Cardiac muscle cell (in vitro differentiated cells and primary cell): ENCODE measurements around the gene LILRB2. TPM values are rescaled to one million over a fixed set of nuclear protein-coding genes. Genes with fewer than 3 reads are reported as not detected.
"Not testable (repeated sequence)": the region's sequence is repeated elsewhere in the genome, so short reads cannot be mapped to it uniquely, and the experiment has no call there.

ENCODE experiments used
- DNase-seq, 2 donors: peaks; one replicate each; pipeline versions ENCODE4 v3.0.0 to v3.0.0-alpha.2; 2010 to 2017; ENCODE audit warnings: low read depth in 1 of 2, low spot score in 1 of 2
- H3K27ac ChIP-seq: fragments of 200-600 bp; sonication (generic); 2 replicates; pipeline ENCODE4 v1.5.1; 2016
- H3K27me3 ChIP-seq: fragments of 200-600 bp; sonication (generic); 2 replicates; pipeline ENCODE4 v1.6.0; 2016; ENCODE audit warnings: control low read depth
- H3K36me3 ChIP-seq: fragments of 200-600 bp; sonication (generic); 2 replicates; pipeline ENCODE4 v1.5.1; 2016; ENCODE audit warnings: control low read depth
- H3K4me1 ChIP-seq: fragments of 200-600 bp; sonication (generic); 2 replicates; pipeline ENCODE4 v1.8.1; 2017; ENCODE audit warnings: low read depth, mild to moderate bottlenecking, mixed run types
- H3K4me3 ChIP-seq: fragments of 200-600 bp; sonication (generic); 2 replicates; pipeline ENCODE4 v1.5.1; 2016; ENCODE audit warnings: mild to moderate bottlenecking
- H3K9me3 ChIP-seq: fragments of 200-600 bp; sonication (generic); 2 replicates; pipeline ENCODE4 v1.5.1; 2017; ENCODE audit warnings: low read depth, mild to moderate bottlenecking, control low read depth
- CTCF ChIP-seq: IDR thresholded peaks from 2 replicates; pipeline ENCODE4 v1.5.1; 2012; ENCODE audit warnings: low read depth, mild to moderate bottlenecking, low read length
- polyA plus RNA-seq: library from polyadenylated mRNA; unstranded; fragments of >200 nt; fragmentation: Nextera tagmentation; extraction: Ambion mirVana; gene quantifications from 2 replicates; pipeline ENCODE4 v1.2.1, GENCODE V29; 2016
- total RNA-seq: library from RNA; depleted of rRNA; stranded (reverse); fragments of >200 nt; gene quantifications from 2 replicates; pipeline ENCODE4 v1.2.3, GENCODE V29; 2016

Gene LILRB2
- total and polyA plus RNA-seq, 2 experiments from 2014 or later = not detected

DNA sequence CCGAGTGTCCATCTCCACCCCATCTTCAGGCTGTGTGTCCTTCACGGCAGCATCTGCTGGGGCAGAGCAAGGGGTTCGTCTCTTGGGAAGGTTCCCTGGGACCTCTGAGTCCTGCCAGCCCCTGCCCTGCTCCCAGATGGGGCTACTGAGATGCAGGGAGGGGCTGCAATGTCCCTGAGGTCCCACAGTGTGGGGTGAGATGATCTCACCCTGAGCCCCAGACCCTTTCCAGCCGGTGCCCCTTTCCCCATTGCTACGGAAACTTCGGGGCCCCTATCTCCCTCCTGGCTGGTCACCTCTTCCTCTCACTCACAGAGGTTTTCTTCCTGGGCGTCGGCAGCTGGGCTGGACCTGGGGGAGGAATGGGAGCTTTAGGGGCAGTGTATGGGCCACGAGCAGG, 5.0 kb downstream of the LILRB2 start:
- TF ChIP-seq CTCF = no peak
- H3K27me3 ChIP-seq = peaks cover 16% of the 10 kb centered on the region
- DNase-seq = no peak
- H3K4me1 ChIP-seq = no peaks in the 10 kb centered on the region
- H3K9me3 ChIP-seq = no peaks in the 10 kb centered on the region
- H3K36me3 ChIP-seq = no peaks in the 10 kb centered on the region
- no peak overlapping the region for H3K4me3 ChIP-seq
- no peak overlapping the region for H3K27ac ChIP-seq

GRCh38 chr19:54274516-54274915, 6.4 kb downstream of the LILRB2 start:
- not testable (repeated sequence) for H3K36me3 ChIP-seq, H3K4me3 ChIP-seq, H3K9me3 ChIP-seq, H3K27ac ChIP-seq, DNase-seq, H3K4me1 ChIP-seq
- H3K27me3 ChIP-seq = peaks cover 11% of the 10 kb centered on the region

GRCh38 chr19:54273821-54274220, 7.1 kb downstream of the LILRB2 start:
- no peak for DNase-seq
- H3K4me3 ChIP-seq = no peak overlapping the region
- peaks cover 11% of the 10 kb centered on the region for H3K27me3 ChIP-seq
- H3K27ac ChIP-seq = no peak overlapping the region
- no peaks in the 10 kb centered on the region for H3K36me3 ChIP-seq
- TF ChIP-seq CTCF = no peak
- H3K9me3 ChIP-seq = no peaks in the 10 kb centered on the region
- no peaks in the 10 kb centered on the region for H3K4me1 ChIP-seq

DNA sequence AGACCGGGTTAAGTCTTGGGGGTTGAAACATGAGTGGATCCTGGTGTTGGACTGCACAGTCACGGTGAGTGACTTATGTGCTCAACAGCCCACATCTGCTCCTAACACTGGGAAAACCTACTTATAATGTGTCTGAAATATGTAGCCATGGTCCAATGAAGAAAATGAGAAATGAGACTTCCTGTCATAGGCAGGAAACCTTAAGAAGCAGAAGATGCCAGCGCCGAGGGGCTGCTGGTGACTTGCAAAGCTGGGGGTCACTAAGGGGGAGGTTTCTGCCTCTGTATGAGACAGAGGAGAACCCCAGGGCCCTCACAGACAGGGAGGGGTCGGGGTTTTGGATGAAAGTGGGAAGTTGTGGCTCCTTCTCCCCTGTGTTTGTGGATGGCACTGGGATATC, 8.7 kb downstream of the LILRB2 start:
- H3K4me3 ChIP-seq, H3K36me3 ChIP-seq, H3K27ac ChIP-seq, H3K9me3 ChIP-seq, DNase-seq, H3K4me1 ChIP-seq: not testable (repeated sequence)
- peaks cover 15% of the 10 kb centered on the region for H3K27me3 ChIP-seq

- H3K36me3 ChIP-seq, H3K4me3 ChIP-seq, H3K4me1 ChIP-seq, DNase-seq, H3K27ac ChIP-seq, H3K9me3 ChIP-seq: not testable (repeated sequence)
- H3K27me3 ChIP-seq = peaks cover 15% of the 10 kb centered on the region
Observed at GRCh38 chr19:54271587-54271986, 9.3 kb downstream of the LILRB2 start.

- Histone ChIP-seq H3K4me1 (no peaks in the 10 kb centered on the region), H3K27ac (no peak overlapping the region), H3K27me3 (peaks cover 15% of the 10 kb centered on the region), H3K36me3 (no peaks in the 10 kb centered on the region), H3K4me3 (no peak overlapping the region), H3K9me3 (no peaks in the 10 kb centered on the region)
- TF ChIP-seq CTCF = no peak
- no peak for DNase-seq
Observed at GRCh38 chr19:54271106-54271505, 9.8 kb downstream of the LILRB2 start.

- no peak for DNase-seq
- no peaks in the 10 kb centered on the region for H3K36me3 ChIP-seq
- H3K4me1 ChIP-seq = no peaks in the 10 kb centered on the region
- H3K27me3 ChIP-seq = peaks cover 15% of the 10 kb centered on the region
- H3K4me3 ChIP-seq = no peak overlapping the region
- no peaks in the 10 kb centered on the region for H3K9me3 ChIP-seq
- no peak overlapping the region for H3K27ac ChIP-seq
- TF ChIP-seq CTCF = no peak
Observed at GRCh38 chr19:54268936-54269335, 12.0 kb downstream of the LILRB2 start.
